K562 (cell line): ENCODE data around the gene NFYC. TPM values are rescaled to one million over a fixed set of nuclear protein-coding genes. Genes with fewer than 3 reads are reported as not detected.

Experiments
- ARID4B ChIP-seq: sonication (generic); formaldehyde crosslinking; IDR thresholded peaks from 2 replicates; pipeline ENCODE4 v1.8.0; 2022; ENCODE audit warnings: mild to moderate bottlenecking, missing genetic modification reagents
- BCOR ChIP-seq: fragments of 450-650 bp; IDR thresholded peaks from 2 replicates; pipeline ENCODE4 v1.6.1; 2016
- CBFA2T2 ChIP-seq: fragments of 450-650 bp; conservative IDR thresholded peaks from 2 replicates; pipeline ENCODE4 v1.6.1; 2017; ENCODE audit warnings: mild to moderate bottlenecking
- CREB3 ChIP-seq: fragments of 450-650 bp; conservative IDR thresholded peaks from 2 replicates; pipeline ENCODE4 v1.6.1; 2016; ENCODE audit warnings: missing genetic modification characterization, low read depth, mild to moderate bottlenecking, missing compliant biosample characterization, moderate library complexity
- E2F1 ChIP-seq: sonication (generic); formaldehyde crosslinking; IDR thresholded peaks from 2 replicates; pipeline ENCODE4 v1.8.1; 2023; ENCODE audit warnings: mild to moderate bottlenecking, missing genetic modification reagents, moderate library complexity
- FIP1L1 ChIP-seq: fragments of 200-400 bp; formaldehyde crosslinking; IDR thresholded peaks from 2 replicates; pipeline ENCODE4 v1.6.1; 2018; ENCODE audit warnings: mild to moderate bottlenecking, low read depth, low read length; ENCODE audit not compliant: poor library complexity, severe bottlenecking
- MAFG ChIP-seq: fragments of 450-650 bp; conservative IDR thresholded peaks from 2 replicates; pipeline ENCODE4 v1.6.1; 2016; ENCODE audit warnings: missing genetic modification characterization, missing compliant biosample characterization
- MTA1 ChIP-seq: fragments of 450-650 bp; IDR thresholded peaks from 2 replicates; pipeline ENCODE4 v1.6.1; 2017; ENCODE audit warnings: borderline replicate concordance
- PCBP1 ChIP-seq: fragments of 200-400 bp; formaldehyde crosslinking; IDR thresholded peaks from 2 replicates; pipeline ENCODE4 v1.6.1; 2018; ENCODE audit warnings: mild to moderate bottlenecking, low read depth, low read length; ENCODE audit not compliant: poor library complexity, severe bottlenecking
- POLR2A ChIP-seq: fragments of 450-650 bp; conservative IDR thresholded peaks from 2 replicates; pipeline ENCODE4 v1.6.1; 2016
- RBFOX2 ChIP-seq: fragments of 200-400 bp; formaldehyde crosslinking; IDR thresholded peaks from 2 replicates; pipeline ENCODE4 v1.6.1; 2017; ENCODE audit warnings: low read depth, mild to moderate bottlenecking, low read length, moderate library complexity
- TEAD2 ChIP-seq: fragments of 450-650 bp; IDR thresholded peaks from 2 replicates; pipeline ENCODE4 v1.6.1; 2016; ENCODE audit warnings: missing genetic modification characterization, control low read depth, missing compliant biosample characterization
- TGIF2 ChIP-seq: sonication (generic); formaldehyde crosslinking; IDR thresholded peaks from 2 replicates; pipeline ENCODE4 v1.8.1; 2022; ENCODE audit warnings: mild to moderate bottlenecking, missing genetic modification reagents, moderate library complexity
- THAP12 ChIP-seq: fragments of 250-450 bp; sonication (Bioruptor Pico); IDR thresholded peaks from 2 replicates; pipeline ENCODE4 v1.9.0; 2021; ENCODE audit warnings: mild to moderate bottlenecking, inconsistent platforms
- ZC3H8 ChIP-seq: fragments of 450-650 bp; IDR thresholded peaks from 2 replicates; pipeline ENCODE4 v1.6.1; 2017
- ZFP1 ChIP-seq: fragments of 450-650 bp; formaldehyde crosslinking; IDR thresholded peaks from 2 replicates; pipeline ENCODE4 v1.4.0; 2020; ENCODE audit warnings: mild to moderate bottlenecking, mixed read lengths
- ZNF431 ChIP-seq: sonication (generic); formaldehyde crosslinking; IDR thresholded peaks from 2 replicates; pipeline ENCODE4 v1.8.0; 2022; ENCODE audit warnings: mild to moderate bottlenecking, missing genetic modification reagents
- polyA plus RNA-seq, 8 experiments: library from polyadenylated mRNA; depleted of rRNA in 4 of 8; stranded (reverse) in 5 of 8; unstranded in 3 of 8; fragments of >200 nt; fragmentation: Nextera tagmentation in 2 of 8; fragmentation: Illumina TruSeq in 1 of 8; extraction: Ambion mirVana in 2 of 8; extraction: Trizol in 1 of 8; gene quantifications; 2 replicates each; pipeline versions ENCODE4 v1.2.1 to v1.2.3, GENCODE V29; 2011 to 2014; ENCODE audit warnings: inconsistent platforms in 1 of 8, missing spikeins in 1 of 8
- total RNA-seq, 7 experiments: library from RNA; depleted of rRNA in 6 of 7; stranded (reverse); fragments of >200 nt in 6 of 7; fragmentation: Illumina TruSeq in 2 of 7; extraction: Trizol in 2 of 7; gene quantifications; 2 replicates each; pipeline versions ENCODE4 v1.2.1 to v1.2.3, GENCODE V29; 2011 to 2021; ENCODE audit warnings: low replicate concordance in 1 of 7

Gene NFYC
- total and polyA plus RNA-seq, 9 of the 15 experiments (the other 6 are each of a cell fraction or from before 2014, with no cell fraction given), result 4.8 to 59.8 (median 41.1) TPM

- peak; percentile 68 for TF ChIP-seq MTA1
- TF ChIP-seq CREB3 (tag), result peak; percentile 80
- peak; percentile 51 for TF ChIP-seq CBFA2T2
- TF ChIP-seq ZC3H8, result no peak
- TF ChIP-seq ZFP1 (CRISPR knock-in tag), result no peak
- TF ChIP-seq ZNF431, result peak; percentile 75
- TF ChIP-seq RBFOX2, result peak; percentile 99
- TF ChIP-seq PCBP1, result peak; percentile 96
- no peak; the same call in 1 of the 2 replicates for TF ChIP-seq E2F1 (CRISPR knock-in tag)
- TF ChIP-seq TGIF2, result peak; percentile 86; the same call in 1 of the 2 replicates
- TF ChIP-seq BCOR, result peak; percentile 49
- TF ChIP-seq POLR2A, result peak; percentile 98
- no peak for TF ChIP-seq MAFG
- TF ChIP-seq ARID4B (CRISPR knock-in tag), result peak; percentile 87
- TF ChIP-seq FIP1L1, result peak; percentile 96
- TF ChIP-seq THAP12 (CRISPR knock-in tag), result peak; percentile 75
- TF ChIP-seq TEAD2 (tag), result no peak
Observed at GRCh38 chr1:40691538-40692428, at the start of gene NFYC (continued).
